Lower leg skin (tissue), 3 donors: ENCODE results near the gene ADAMTS10.
"Not testable (repeated sequence)": the region's sequence is repeated elsewhere in the genome, so short reads cannot be mapped to it uniquely, and the experiment has no call there.

Experiments used
- POLR2A ChIP-seq, 2 donors: fragments of 450-650 bp; IDR thresholded peaks; one replicate each; pipeline ENCODE4 v1.6.1; 2016 to 2017; ENCODE audit warnings: antibody characterized with exemption in 2 of 2, mild to moderate bottlenecking in 1 of 2, moderate library complexity in 1 of 2
- TF ChIP-seq, protein P1 (sequence below), 3 donors: fragments of 450-650 bp; IDR thresholded peaks; one replicate each; pipeline ENCODE4 v1.5.1; 2016; ENCODE audit warnings: antibody characterized with exemption in 3 of 3, mild to moderate bottlenecking in 3 of 3, moderate library complexity in 2 of 3

DNA sequence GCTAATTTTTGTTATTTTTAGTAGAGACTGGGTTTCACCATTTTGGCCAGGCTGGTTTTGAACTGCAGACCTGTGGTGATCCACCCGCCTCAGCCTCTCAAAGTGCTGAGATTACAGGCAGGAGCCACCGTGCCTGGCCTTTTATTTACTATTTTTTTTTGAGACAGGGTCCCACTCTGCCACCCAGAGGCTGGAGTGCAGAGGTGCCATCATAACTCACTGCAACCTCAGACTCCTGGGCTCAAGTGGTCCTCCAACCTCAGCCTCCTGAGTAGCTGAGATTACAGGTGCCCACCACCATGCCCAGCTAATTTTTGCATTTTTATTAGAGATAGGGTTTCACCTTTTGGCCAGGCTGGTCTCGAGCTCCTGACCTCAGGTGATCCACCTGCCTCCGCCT lies 12.4 kb upstream of the ADAMTS10 start:
- TF ChIP-seq POLR2A (IDR thresholded peaks at IDR 0.05): not testable (repeated sequence)
- TF ChIP-seq, protein P1, sequence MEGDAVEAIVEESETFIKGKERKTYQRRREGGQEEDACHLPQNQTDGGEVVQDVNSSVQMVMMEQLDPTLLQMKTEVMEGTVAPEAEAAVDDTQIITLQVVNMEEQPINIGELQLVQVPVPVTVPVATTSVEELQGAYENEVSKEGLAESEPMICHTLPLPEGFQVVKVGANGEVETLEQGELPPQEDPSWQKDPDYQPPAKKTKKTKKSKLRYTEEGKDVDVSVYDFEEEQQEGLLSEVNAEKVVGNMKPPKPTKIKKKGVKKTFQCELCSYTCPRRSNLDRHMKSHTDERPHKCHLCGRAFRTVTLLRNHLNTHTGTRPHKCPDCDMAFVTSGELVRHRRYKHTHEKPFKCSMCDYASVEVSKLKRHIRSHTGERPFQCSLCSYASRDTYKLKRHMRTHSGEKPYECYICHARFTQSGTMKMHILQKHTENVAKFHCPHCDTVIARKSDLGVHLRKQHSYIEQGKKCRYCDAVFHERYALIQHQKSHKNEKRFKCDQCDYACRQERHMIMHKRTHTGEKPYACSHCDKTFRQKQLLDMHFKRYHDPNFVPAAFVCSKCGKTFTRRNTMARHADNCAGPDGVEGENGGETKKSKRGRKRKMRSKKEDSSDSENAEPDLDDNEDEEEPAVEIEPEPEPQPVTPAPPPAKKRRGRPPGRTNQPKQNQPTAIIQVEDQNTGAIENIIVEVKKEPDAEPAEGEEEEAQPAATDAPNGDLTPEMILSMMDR (IDR thresholded peaks at IDR 0.05): not testable (repeated sequence)
